GM18907 (cell line): ENCODE results near the gene NFE2L2.
"Not testable (repeated sequence)": the region's sequence is repeated elsewhere in the genome, so short reads cannot be mapped to it uniquely, and the experiment has no call there.

ENCODE experiments used
- ATAC-seq: cut with Tn5 transposase; IDR thresholded peaks from one replicate; pipeline ENCODE4 v1.9.1; 2021; ENCODE audit warnings: mild to moderate bottlenecking, moderate library complexity; ENCODE audit not compliant: unreplicated experiment

The NFE2L2 gene

GRCh38 chr2:177264693-177265587 lies at the start of gene NFE2L2:
TSS of gene NFE2L2 (minus strand) at chr2:177264727. CDS start at chr2:177264576, 151 bp downstream.
- peak; percentile 66 for ATAC-seq

GRCh38 chr2:177314194-177314593 lies 49.7 kb upstream of the NFE2L2 start:
- ATAC-seq: no peak

GRCh38 chr2:177313162-177313781 lies 48.7 kb upstream of the NFE2L2 start:
- no peak for ATAC-seq

- ATAC-seq: no peak
Measured at GRCh38 chr2:177312562-177312961, 48.0 kb upstream of the NFE2L2 start.

- ATAC-seq: not testable (repeated sequence)
Measured at GRCh38 chr2:177309672-177310309, 45.3 kb upstream of the NFE2L2 start.

GRCh38 chr2:177306550-177306949 lies 42.0 kb upstream of the NFE2L2 start:
- no peak for ATAC-seq

GRCh38 chr2:177303939-177304338 lies 39.4 kb upstream of the NFE2L2 start:
- no peak for ATAC-seq

- ATAC-seq: no peak
Measured at GRCh38 chr2:177302552-177302951, 38.0 kb upstream of the NFE2L2 start.

GRCh38 chr2:177298191-177298590 lies 33.7 kb upstream of the NFE2L2 start:
- ATAC-seq: no peak

- ATAC-seq: no peak
Measured at GRCh38 chr2:177296040-177296439, 31.5 kb upstream of the NFE2L2 start.

- no peak for ATAC-seq
Measured at GRCh38 chr2:177295484-177295883, 31.0 kb upstream of the NFE2L2 start.

- ATAC-seq: no peak
Measured at GRCh38 chr2:177291701-177292100, 27.2 kb upstream of the NFE2L2 start.

GRCh38 chr2:177289824-177290628 lies 25.5 kb upstream of the NFE2L2 start:
- ATAC-seq: peak; percentile 74

- no peak for ATAC-seq
Measured at GRCh38 chr2:177287814-177288213, 23.3 kb upstream of the NFE2L2 start.

GRCh38 chr2:177285892-177286715 lies 21.6 kb upstream of the NFE2L2 start:
- ATAC-seq: no peak

- no peak for ATAC-seq
Measured at GRCh38 chr2:177284531-177284930, 20.0 kb upstream of the NFE2L2 start.

- ATAC-seq: no peak
Measured at GRCh38 chr2:177283906-177284305, 19.4 kb upstream of the NFE2L2 start.

- ATAC-seq: no peak
Measured at GRCh38 chr2:177282787-177283572, 18.5 kb upstream of the NFE2L2 start.

GRCh38 chr2:177282181-177282641 lies 17.7 kb upstream of the NFE2L2 start:
- peak; percentile 42 for ATAC-seq
